GM12873 (cell line): ENCODE results near the gene CD6.

Experiments
- CTCF ChIP-seq: IDR thresholded peaks from 2 replicates; pipeline ENCODE4 v1.5.1; 2012; ENCODE audit warnings: low read depth, mild to moderate bottlenecking, moderate library complexity, low read length, control low read depth; ENCODE audit not compliant: insufficient read depth; ENCODE audit errors: missing control alignments

Gene CD6

GRCh38 chr11:60924906-60925853 is 46.3 kb upstream of the CD6 start:
- no peak for TF ChIP-seq CTCF

- no peak for TF ChIP-seq CTCF
Measured at GRCh38 chr11:60925868-60926267, 45.6 kb upstream of the CD6 start.

GRCh38 chr11:60926500-60926899 is 45.0 kb upstream of the CD6 start:
- no peak for TF ChIP-seq CTCF

- no peak for TF ChIP-seq CTCF
Measured at GRCh38 chr11:60927061-60927592, 44.4 kb upstream of the CD6 start.

- TF ChIP-seq CTCF: no peak
Measured at GRCh38 chr11:60927600-60927999, 43.9 kb upstream of the CD6 start.

- TF ChIP-seq CTCF: no peak
Measured at GRCh38 chr11:60928563-60929001, 42.9 kb upstream of the CD6 start.

GRCh38 chr11:60929764-60930163 is 41.7 kb upstream of the CD6 start:
- no peak for TF ChIP-seq CTCF
